ENCODE data around the gene MYOZ3. TPM values are rescaled to one million over a fixed set of nuclear protein-coding genes. Genes with fewer than 3 reads are reported as not detected.
A peak's percentile ranks its signal among the peaks of the same experiment; 100 is the strongest.

The MYOZ3 gene
- total RNA-seq, 1 experiment from 2014 or later: not detected

- Histone ChIP-seq H3K9me2 (ENCODE audit: insufficient read depth) (no peaks in the 10 kb centered on the region), H4K20me1 (ENCODE audit: insufficient read depth) (peaks cover 4% of the 10 kb centered on the region; the same call in 1 of the 2 replicates), H3K36me3 (ENCODE audit: low read depth) (peaks cover 32% of the 10 kb centered on the region), H3K4me2 (peak within 1 kb of the TSS; percentile 92), H3F3A (ENCODE audit: insufficient read depth, low read depth) (peaks cover 6% of the 10 kb centered on the region; the same call in 1 of the 2 replicates), H3K4me3 (peak within 1 kb of the TSS; percentile 86), H3K4me1 (replicated peaks; ENCODE audit: insufficient read depth) (peaks cover 20% of the 10 kb centered on the region; the same call in 1 of the 2 replicates), H3K79me2 (ENCODE audit: low read depth) (peaks cover 29% of the 10 kb centered on the region), H3K9me3 (ENCODE audit: insufficient read depth, low read depth) (no peaks in the 10 kb centered on the region), H3K27me3 (ENCODE audit: insufficient read depth, low read depth) (no peaks in the 10 kb centered on the region), H2AFZ (peak within 1 kb of the TSS; percentile 96), H3K27ac (peak within 1 kb of the TSS; percentile 59)
- TF ChIP-seq EZH2 (IDR thresholded peaks at IDR 0.05; ENCODE audit: low read depth) (no peak), CTCF (conservative IDR thresholded peaks at IDR 0.05) (peak; percentile 65)
- BruUV-seq (replicated peaks): no TSS peak
- CTCF ChIA-PET: interaction anchor here (0.5 to 2.1 kb wide), 6 partner anchors 58 to 227 kb away, joined by 3 to 13 read pairs (median 8); no protein-coding TSS in a partner anchor
- POLR2A ChIA-PET (ENCODE audit: unreplicated experiment): interaction anchor here (0.6 to 0.8 kb wide), 8 partner anchors 14 to 912 kb away, joined by 4 to 8 read pairs (median 4); partner anchors contain the start of genes CD74 and DCTN4
- peak; percentile 74 to 89 for DNase-seq
- intact Hi-C loops (cut with micrococcal nuclease; ENCODE audit: unreplicated experiment): loop anchor here (2.0 kb wide), 2 partner anchors 140 to 252 kb away; partner anchors contain the start of gene RPS14
Observed at GRCh38 chr5:150700594-150701377, 39.7 kb downstream of the MYOZ3 start, which contains the start of gene RBM22. RBM22 (minus strand) TSS chr5:150701062; CDS start chr5:150700985, 77 bp downstream.

- H3K4me1 ChIP-seq (replicated peaks; ENCODE audit: insufficient read depth): peaks cover 20% of the 10 kb centered on the region; the same call in 1 of the 2 replicates
- DNase-seq: no peak
- POLR2A ChIA-PET (ENCODE audit: unreplicated experiment): no interaction called here
Observed at GRCh38 chr5:150703762-150704161, 42.7 kb downstream of the MYOZ3 start.

More at GRCh38 chr5:150703762-150704161, 42.7 kb downstream of the MYOZ3 start:
- Histone ChIP-seq H3K4me2 (no peak overlapping the region), H3K27ac (no peak overlapping the region), H3K9me2 (ENCODE audit: insufficient read depth) (no peaks in the 10 kb centered on the region), H3K36me3 (ENCODE audit: low read depth) (0 out of 2 replicates have a peak, but pooled peaks cover 4% of the 10 kb centered on the region), H3K79me2 (ENCODE audit: low read depth) (peaks cover 24% of the 10 kb centered on the region), H3K4me3 (no peak overlapping the region), H3K27me3 (ENCODE audit: insufficient read depth, low read depth) (no peaks in the 10 kb centered on the region), H2AFZ (no peak overlapping the region), H3F3A (ENCODE audit: insufficient read depth, low read depth) (peaks cover 10% of the 10 kb centered on the region; the same call in 1 of the 2 replicates), H4K20me1 (ENCODE audit: insufficient read depth) (peaks cover 4% of the 10 kb centered on the region; the same call in 1 of the 2 replicates), H3K9me3 (ENCODE audit: insufficient read depth, low read depth) (no peaks in the 10 kb centered on the region)
- TF ChIP-seq CTCF (conservative IDR thresholded peaks at IDR 0.05) (no peak), EZH2 (IDR thresholded peaks at IDR 0.05; ENCODE audit: low read depth) (no peak)
- BruUV-seq (replicated peaks): no TSS peak
- intact Hi-C loops (cut with micrococcal nuclease; ENCODE audit: unreplicated experiment): no loop called here
- CTCF ChIA-PET: interaction anchor here (0.6 kb wide), 2 partner anchors 13 to 37 kb away, joined by 9 to 12 read pairs; no protein-coding TSS in a partner anchor
